ENCODE results near the gene SPON1. TPM values are rescaled to one million over a fixed set of nuclear protein-coding genes. Genes with fewer than 3 reads are reported as not detected.
A peak's percentile ranks its signal among the peaks of the same experiment; 100 is the strongest.

Gene SPON1
- total RNA-seq, 2 donors from 2014 or later, result 9.3 to 26.7 TPM

DNA sequence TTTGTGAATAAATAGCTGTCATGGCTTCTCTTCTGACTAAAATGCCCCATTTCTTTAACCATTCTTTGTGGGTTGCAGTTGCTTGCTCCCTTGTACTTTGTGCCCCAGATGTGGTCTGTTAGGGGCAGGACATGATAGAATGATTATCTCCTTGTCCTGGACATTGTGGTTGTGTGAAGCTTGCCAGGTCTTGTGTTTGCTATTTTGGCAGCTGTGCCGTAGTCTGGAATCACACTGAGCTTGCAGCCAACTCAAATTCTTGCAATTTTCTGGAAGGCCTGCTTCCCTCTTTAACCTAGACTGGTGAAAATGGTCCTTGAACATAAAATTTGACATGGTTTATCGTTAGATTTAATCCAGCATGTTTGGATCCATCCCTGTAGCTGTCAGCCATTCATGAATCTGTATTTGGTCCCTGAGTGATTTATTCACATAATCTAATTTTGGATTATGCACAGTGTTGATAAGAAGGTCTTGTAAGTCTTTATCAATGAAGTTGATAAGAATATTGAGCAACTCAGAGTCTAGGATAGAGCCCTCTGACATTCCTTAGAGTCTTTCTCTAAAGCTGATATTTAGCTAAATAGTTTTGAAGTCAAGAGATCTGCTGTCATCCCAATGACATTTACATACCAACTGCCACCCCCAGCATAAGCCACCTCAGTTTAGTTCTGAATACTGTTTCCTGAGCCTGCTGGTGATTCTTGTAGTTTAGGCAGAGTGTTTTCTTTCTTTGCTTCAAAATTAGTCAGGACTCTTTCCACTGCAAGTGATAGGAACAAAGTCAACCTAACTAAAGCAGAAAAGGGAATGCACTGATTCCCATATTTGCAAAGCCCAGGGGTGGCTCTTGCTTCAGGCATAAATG, 9.8 kb downstream of the SPON1 start:
- Histone ChIP-seq H3K27ac (no peak overlapping the region), H3K9me3 (no peaks in the 10 kb centered on the region), H3K27me3 (no peaks in the 10 kb centered on the region), H3K4me1 (no peaks in the 10 kb centered on the region), H3K4me3 (no peak overlapping the region), H3K36me3 (replicated peaks in 1 of 2; ENCODE audit: insufficient read depth in 1 of 2, low read depth in 2 of 2) (no peaks in the 10 kb centered on the region)
- intact Hi-C loops (cut with DNase I), result no loop called here
- DNase-seq (peak in 1 of 4 donors; percentile 36), ATAC-seq (peak; percentile 60)
- TF ChIP-seq, protein P1, sequence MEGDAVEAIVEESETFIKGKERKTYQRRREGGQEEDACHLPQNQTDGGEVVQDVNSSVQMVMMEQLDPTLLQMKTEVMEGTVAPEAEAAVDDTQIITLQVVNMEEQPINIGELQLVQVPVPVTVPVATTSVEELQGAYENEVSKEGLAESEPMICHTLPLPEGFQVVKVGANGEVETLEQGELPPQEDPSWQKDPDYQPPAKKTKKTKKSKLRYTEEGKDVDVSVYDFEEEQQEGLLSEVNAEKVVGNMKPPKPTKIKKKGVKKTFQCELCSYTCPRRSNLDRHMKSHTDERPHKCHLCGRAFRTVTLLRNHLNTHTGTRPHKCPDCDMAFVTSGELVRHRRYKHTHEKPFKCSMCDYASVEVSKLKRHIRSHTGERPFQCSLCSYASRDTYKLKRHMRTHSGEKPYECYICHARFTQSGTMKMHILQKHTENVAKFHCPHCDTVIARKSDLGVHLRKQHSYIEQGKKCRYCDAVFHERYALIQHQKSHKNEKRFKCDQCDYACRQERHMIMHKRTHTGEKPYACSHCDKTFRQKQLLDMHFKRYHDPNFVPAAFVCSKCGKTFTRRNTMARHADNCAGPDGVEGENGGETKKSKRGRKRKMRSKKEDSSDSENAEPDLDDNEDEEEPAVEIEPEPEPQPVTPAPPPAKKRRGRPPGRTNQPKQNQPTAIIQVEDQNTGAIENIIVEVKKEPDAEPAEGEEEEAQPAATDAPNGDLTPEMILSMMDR (IDR thresholded peaks at IDR 0.05), result no peak
- TF ChIP-seq POLR2A (IDR thresholded peaks at IDR 0.05), result no peak
- WGBS, 2 donors, result 25 to 51% methylated on average over 2 of the region's 2 CpGs

DNA sequence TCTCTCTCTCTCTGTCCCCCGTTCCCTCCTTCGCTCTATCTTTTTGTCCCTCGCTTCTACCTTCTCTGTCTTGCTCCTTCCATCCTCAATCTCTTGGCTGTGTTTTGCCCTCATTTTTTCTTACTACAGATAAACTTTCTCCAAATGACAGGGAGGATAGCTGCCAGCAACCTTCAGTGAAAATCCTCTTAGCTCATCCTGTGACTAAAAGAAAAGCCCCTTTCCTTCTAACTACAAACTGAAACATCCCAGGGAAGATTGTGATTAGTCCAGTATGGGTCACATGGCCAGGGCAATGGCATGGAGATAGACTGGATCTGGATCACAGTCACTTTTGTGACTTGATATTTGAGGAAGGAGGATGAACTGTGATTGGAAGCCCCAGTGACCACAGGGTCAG, 10.4 kb downstream of the SPON1 start:
- H3K4me1 ChIP-seq, result no peaks in the 10 kb centered on the region
- ATAC-seq (no peak), DNase-seq (no peak)
- no peak overlapping the region for H3K4me3 ChIP-seq
- H3K27me3 ChIP-seq, result no peaks in the 10 kb centered on the region
- intact Hi-C loops (cut with DNase I), result no loop called here
- 83 to 89% methylated on average over 3 of the region's 3 CpGs for WGBS, 2 donors
- no peaks in the 10 kb centered on the region for H3K9me3 ChIP-seq
- TF ChIP-seq POLR2A (IDR thresholded peaks at IDR 0.05), result no peak
- TF ChIP-seq, protein P1 (IDR thresholded peaks at IDR 0.05), result no peak
- no peaks in the 10 kb centered on the region for H3K36me3 ChIP-seq (replicated peaks in 1 of 2; ENCODE audit: insufficient read depth in 1 of 2, low read depth in 2 of 2)
- no peak overlapping the region for H3K27ac ChIP-seq

DNA sequence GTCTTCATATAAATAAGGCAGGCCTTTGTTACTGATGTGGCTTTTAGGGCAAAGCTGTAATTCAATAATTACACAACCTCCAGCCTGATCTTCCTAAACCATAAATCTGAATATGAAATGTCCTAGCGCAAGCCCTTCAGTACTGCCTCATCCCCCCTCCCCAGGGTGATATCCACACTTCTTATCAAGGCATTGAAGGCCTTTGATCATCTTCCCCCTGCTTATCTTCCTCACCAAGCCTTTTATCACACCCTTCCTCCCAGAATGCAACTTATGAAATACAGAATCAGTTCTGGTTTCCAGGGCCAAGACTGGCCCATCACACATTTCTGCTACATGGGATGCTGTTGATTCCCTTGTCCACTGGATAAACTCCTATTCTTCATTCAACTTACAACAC, 12.1 kb downstream of the SPON1 start:
- Histone ChIP-seq H3K4me1 (no peaks in the 10 kb centered on the region), H3K36me3 (replicated peaks in 1 of 2; ENCODE audit: insufficient read depth in 1 of 2, low read depth in 2 of 2) (no peaks in the 10 kb centered on the region), H3K27me3 (no peaks in the 10 kb centered on the region), H3K27ac (no peak overlapping the region), H3K4me3 (no peak overlapping the region), H3K9me3 (no peaks in the 10 kb centered on the region)
- 75 to 100% methylated on average over 1 of the region's 1 CpG for WGBS, 2 donors
- no peak for ATAC-seq
- DNase-seq, result no peak
- TF ChIP-seq POLR2A (IDR thresholded peaks at IDR 0.05), result no peak
- TF ChIP-seq, protein P1 (IDR thresholded peaks at IDR 0.05), result no peak
- intact Hi-C loops (cut with DNase I), result no loop called here

DNA sequence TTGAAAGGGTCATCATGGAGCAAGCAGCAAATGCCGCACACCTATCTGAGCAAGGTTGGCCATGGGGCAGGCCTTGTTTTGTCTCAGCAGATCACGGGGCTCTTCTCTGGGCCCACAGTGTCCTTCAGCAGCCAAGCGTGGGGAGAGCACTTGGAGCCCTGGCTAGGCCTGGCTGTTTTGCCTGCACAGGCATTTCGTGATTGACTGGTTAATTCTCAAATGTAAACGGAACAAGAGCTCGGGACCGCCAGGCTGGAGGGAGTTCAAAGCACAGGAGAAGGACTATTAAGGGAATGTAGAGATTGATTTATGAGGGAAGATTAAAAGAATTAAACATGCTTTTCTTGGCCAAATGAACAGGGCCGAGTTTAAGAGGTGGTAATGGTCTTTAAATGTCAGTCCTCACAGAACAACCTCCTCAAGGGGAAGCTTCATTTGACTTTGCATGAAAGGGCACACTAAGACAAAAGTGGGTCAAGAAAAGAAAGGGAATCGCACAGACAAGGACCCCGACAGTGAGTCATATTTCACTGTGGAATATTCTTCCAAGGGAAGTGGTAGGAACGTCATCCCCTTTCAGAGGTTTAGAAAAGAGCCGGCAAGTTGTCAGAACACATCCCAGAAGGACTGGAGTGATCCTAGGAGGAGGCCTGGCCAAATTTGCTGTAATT, 20.7 kb downstream of the SPON1 start:
- H3K9me3 ChIP-seq, result no peaks in the 10 kb centered on the region
- H3K4me3 ChIP-seq, result no peak overlapping the region
- ATAC-seq, result no peak
- 52 to 61% methylated on average over 12 of the region's 12 CpGs for WGBS, 2 donors
- H3K27ac ChIP-seq, result no peak overlapping the region
- no peak for TF ChIP-seq POLR2A (IDR thresholded peaks at IDR 0.05)
- TF ChIP-seq, protein P1 (IDR thresholded peaks at IDR 0.05), result no peak
- H3K27me3 ChIP-seq, result no peaks in the 10 kb centered on the region
- H3K36me3 ChIP-seq (replicated peaks in 1 of 2; ENCODE audit: insufficient read depth in 1 of 2, low read depth in 2 of 2), result no peaks in the 10 kb centered on the region
- no peak for DNase-seq
- intact Hi-C loops (cut with DNase I), result no loop called here
- H3K4me1 ChIP-seq, result no peaks in the 10 kb centered on the region
